OCI-LY3 (cell line): Measurements from ENCODE around the gene PSMB1.

Experiments used
- EZH2phosphoT487 ChIP-seq: fragments of 200-600 bp; shearing (Covaris generic); IDR thresholded peaks from 2 replicates; pipeline ENCODE4 v1.6.1; 2018; ENCODE audit warnings: antibody characterized with exemption, mixed run types, low read depth
- TF ChIP-seq, protein P1 (sequence below): fragments of 200-600, 300-600 bp; sonication (generic); IDR thresholded peaks from 2 replicates; pipeline ENCODE4 v1.5.1; 2014; ENCODE audit warnings: antibody characterized with exemption, low read length, low read depth

DNA sequence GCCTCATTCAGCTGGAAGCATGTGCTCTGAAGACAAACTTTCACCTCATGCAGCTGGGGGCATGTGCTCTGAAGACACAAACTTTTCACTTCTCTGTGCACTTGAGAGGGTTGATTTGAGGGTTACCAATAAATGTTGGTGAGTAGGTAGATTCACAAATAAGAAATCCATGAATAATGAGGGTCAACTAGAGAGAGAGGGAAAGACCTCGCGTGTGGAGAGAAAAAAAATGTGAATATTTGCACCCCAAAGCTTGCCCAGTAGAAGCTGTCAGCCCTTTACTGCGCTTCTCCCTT, 43.4 kb downstream of the PSMB1 start:
- TF ChIP-seq, protein P1, sequence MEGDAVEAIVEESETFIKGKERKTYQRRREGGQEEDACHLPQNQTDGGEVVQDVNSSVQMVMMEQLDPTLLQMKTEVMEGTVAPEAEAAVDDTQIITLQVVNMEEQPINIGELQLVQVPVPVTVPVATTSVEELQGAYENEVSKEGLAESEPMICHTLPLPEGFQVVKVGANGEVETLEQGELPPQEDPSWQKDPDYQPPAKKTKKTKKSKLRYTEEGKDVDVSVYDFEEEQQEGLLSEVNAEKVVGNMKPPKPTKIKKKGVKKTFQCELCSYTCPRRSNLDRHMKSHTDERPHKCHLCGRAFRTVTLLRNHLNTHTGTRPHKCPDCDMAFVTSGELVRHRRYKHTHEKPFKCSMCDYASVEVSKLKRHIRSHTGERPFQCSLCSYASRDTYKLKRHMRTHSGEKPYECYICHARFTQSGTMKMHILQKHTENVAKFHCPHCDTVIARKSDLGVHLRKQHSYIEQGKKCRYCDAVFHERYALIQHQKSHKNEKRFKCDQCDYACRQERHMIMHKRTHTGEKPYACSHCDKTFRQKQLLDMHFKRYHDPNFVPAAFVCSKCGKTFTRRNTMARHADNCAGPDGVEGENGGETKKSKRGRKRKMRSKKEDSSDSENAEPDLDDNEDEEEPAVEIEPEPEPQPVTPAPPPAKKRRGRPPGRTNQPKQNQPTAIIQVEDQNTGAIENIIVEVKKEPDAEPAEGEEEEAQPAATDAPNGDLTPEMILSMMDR = no peak
- TF ChIP-seq EZH2phosphoT487 = no peak
